B cell (primary cell): ENCODE measurements around the gene RPL10. TPM values are rescaled to one million over a fixed set of nuclear protein-coding genes. Genes with fewer than 3 reads are reported as not detected.

Source experiments
- ATAC-seq: fragments of 200-7000 bp; cut with Tn5 transposase; one replicate; pipeline ENCODE4 v1.10.0; 2021; ENCODE audit warnings: low read depth, mild to moderate bottlenecking, moderate number of reproducible peaks, moderate library complexity
- CTCF ChIA-PET: fragments of 350-600 bp; sonication (Branson Sonifier 250); formaldehyde crosslinking; loops from one replicate; lab custom pipeline; 2021; ENCODE audit warnings: antibody characterized with exemption, inconsistent platforms; lab: Charles Lee
- POLR2A ChIA-PET: fragments of 350-600 bp; sonication (Branson Sonifier 250); formaldehyde crosslinking; loops from one replicate; lab custom pipeline; 2021; ENCODE audit warnings: antibody characterized with exemption; lab: Charles Lee
- DNase-seq: peaks from one replicate; pipeline ENCODE4 v3.0.0; 2013
- H2AFZ ChIP-seq: 2 replicates; pipeline ENCODE4 v1.6.1; 2012; ENCODE audit warnings: mild to moderate bottlenecking, low read depth, low read length; ENCODE audit not compliant: insufficient read depth, poor library complexity, severe bottlenecking
- H3K27ac ChIP-seq, 2 donors: 1 replicate in 1 of 2; 2 replicates in 1 of 2; pipeline ENCODE4 v1.5.1; 2012 to 2013; ENCODE audit warnings: low read length in 2 of 2, mild to moderate bottlenecking in 2 of 2, moderate library complexity in 1 of 2
- H3K27me3 ChIP-seq, 4 experiments: fragments of 200-600 bp in 1 of 4; sonication (generic) in 1 of 4; replicated peaks in 1 of 4; 1 replicate in 2 of 4; 2 replicates in 2 of 4; pipeline versions ENCODE4 v1.6.1 to v1.7.0; 2013 to 2016; ENCODE audit warnings: low read length in 3 of 4, mild to moderate bottlenecking in 2 of 4, mixed read lengths in 1 of 4, moderate library complexity in 1 of 4; ENCODE audit not compliant: insufficient read depth in 4 of 4, control insufficient read depth in 3 of 4; ENCODE audit errors: control extremely low read depth in 1 of 4
- H3K36me3 ChIP-seq, 2 experiments: replicated peaks in 1 of 2; 1 replicate in 1 of 2; 2 replicates in 1 of 2; pipeline versions ENCODE4 v1.6.1 to v1.7.1; 2013; ENCODE audit warnings: low read length in 1 of 2; ENCODE audit not compliant: insufficient read depth in 2 of 2, control insufficient read depth in 1 of 2; ENCODE audit errors: control extremely low read depth in 1 of 2, extremely low read depth in 1 of 2
- H3K4me1 ChIP-seq, 2 donors: fragments of 200-600 bp in 1 of 2; sonication (generic) in 1 of 2; 1 replicate in 1 of 2; 2 replicates in 1 of 2; pipeline versions ENCODE4 v1.5.1 to v1.6.1; 2013 to 2017; ENCODE audit warnings: low read length in 2 of 2; ENCODE audit not compliant: control insufficient read depth in 2 of 2, insufficient read depth in 2 of 2
- H3K4me2 ChIP-seq: replicated peaks from 2 replicates; pipeline ENCODE3; 2012; ENCODE audit warnings: mild to moderate bottlenecking, low read depth, low read length; ENCODE audit not compliant: poor library complexity, severe bottlenecking
- H3K4me3 ChIP-seq, 5 experiments: fragments of 200-600 bp in 1 of 5; sonication (generic) in 1 of 5; 1 replicate in 3 of 5; 2 replicates in 2 of 5; pipeline versions ENCODE4 v1.5.1 to v1.7.0; 2011 to 2016; ENCODE audit warnings: low read length in 4 of 5, mild to moderate bottlenecking in 4 of 5, low read depth in 2 of 5, control low read depth in 1 of 5, moderate library complexity in 1 of 5; ENCODE audit not compliant: insufficient read depth in 1 of 5; ENCODE audit errors: control extremely low read depth in 1 of 5, extremely low read depth in 1 of 5
- H3K79me2 ChIP-seq: fragments of 200-600 bp; sonication (generic); one replicate; pipeline ENCODE4 v1.6.0; 2016; ENCODE audit warnings: low read length; ENCODE audit not compliant: control insufficient read depth, insufficient read depth
- H3K9ac ChIP-seq: fragments of 200-600 bp; sonication (generic); 2 replicates; pipeline ENCODE4 v1.6.1; 2017; ENCODE audit warnings: mild to moderate bottlenecking, low read length, moderate library complexity
- H3K9me3 ChIP-seq, 3 donors: one replicate each; pipeline versions ENCODE4 v1.6.1 to v1.7.1; 2013; ENCODE audit warnings: low read length in 2 of 3; ENCODE audit not compliant: control insufficient read depth in 2 of 3, insufficient read depth in 1 of 3; ENCODE audit errors: control extremely low read depth in 1 of 3
- H4K20me1 ChIP-seq: 2 replicates; pipeline ENCODE4 v1.6.0; 2012; ENCODE audit warnings: mild to moderate bottlenecking, low read length; ENCODE audit not compliant: insufficient read depth, control insufficient read depth, poor library complexity, severe bottlenecking
- H3K27ac Mint-ChIP-seq: one replicate; pipeline ENCODE4 v1.8.0; 2021; ENCODE audit warnings: mixed read lengths
- H3K27me3 Mint-ChIP-seq: one replicate; pipeline ENCODE4 v1.8.0; 2021; ENCODE audit warnings: mixed read lengths
- H3K4me1 Mint-ChIP-seq: one replicate; pipeline ENCODE4 v1.8.0; 2021; ENCODE audit warnings: mixed read lengths
- H3K4me3 Mint-ChIP-seq: one replicate; pipeline ENCODE4 v1.8.0; 2021; ENCODE audit warnings: mixed read lengths
- H3K9me3 Mint-ChIP-seq: one replicate; pipeline ENCODE4 v1.8.0; 2022; ENCODE audit warnings: mixed read lengths; ENCODE audit not compliant: insufficient read depth
- EZH2 ChIP-seq: IDR thresholded peaks from 2 replicates; pipeline ENCODE4 v1.6.1; 2012; ENCODE audit warnings: borderline replicate concordance, low read depth, mild to moderate bottlenecking, moderate library complexity, low read length; ENCODE audit not compliant: insufficient read depth, poor library complexity, severe bottlenecking
- WGBS: methylation state at CpG from one replicate; pipeline ENCODE4 v1.1.5; 2013; ENCODE audit warnings: missing lambda C conversion rate; ENCODE audit not compliant: insufficient coverage; 5-methylcytosine and 5-hydroxymethylcytosine counted together
- intact Hi-C: fragments of 100-400 bp; cut with micrococcal nuclease; formaldehyde crosslinking; loops from one replicate; pipeline ENCODE4 v1.10.0; 2022
- polyA plus RNA-seq: library from polyadenylated mRNA; depleted of rRNA; stranded (reverse); fragments of >200 nt; gene quantifications from 2 replicates; pipeline ENCODE4 v1.2.3, GENCODE V29; 2012
- total RNA-seq, 2 donors: library from RNA; stranded (reverse); fragments of 120-200 nt in 1 of 2; gene quantifications; 1 replicate in 1 of 2; 2 replicates in 1 of 2; pipeline versions ENCODE4 v1.2.3 to v1.2.4, GENCODE V29; 2013 to 2022
- TF ChIP-seq, protein P1 (sequence below): fragments of 200-600 bp; IDR thresholded peaks from one replicate; pipeline ENCODE4 v1.8.0; 2022; ENCODE audit warnings: antibody characterized with exemption, mild to moderate bottlenecking

RPL10 gene
- total and polyA plus RNA-seq, 2 donors (not counting 1 experiment from before 2014, with no cell fraction given): 4,073 to 16,482 TPM

DNA sequence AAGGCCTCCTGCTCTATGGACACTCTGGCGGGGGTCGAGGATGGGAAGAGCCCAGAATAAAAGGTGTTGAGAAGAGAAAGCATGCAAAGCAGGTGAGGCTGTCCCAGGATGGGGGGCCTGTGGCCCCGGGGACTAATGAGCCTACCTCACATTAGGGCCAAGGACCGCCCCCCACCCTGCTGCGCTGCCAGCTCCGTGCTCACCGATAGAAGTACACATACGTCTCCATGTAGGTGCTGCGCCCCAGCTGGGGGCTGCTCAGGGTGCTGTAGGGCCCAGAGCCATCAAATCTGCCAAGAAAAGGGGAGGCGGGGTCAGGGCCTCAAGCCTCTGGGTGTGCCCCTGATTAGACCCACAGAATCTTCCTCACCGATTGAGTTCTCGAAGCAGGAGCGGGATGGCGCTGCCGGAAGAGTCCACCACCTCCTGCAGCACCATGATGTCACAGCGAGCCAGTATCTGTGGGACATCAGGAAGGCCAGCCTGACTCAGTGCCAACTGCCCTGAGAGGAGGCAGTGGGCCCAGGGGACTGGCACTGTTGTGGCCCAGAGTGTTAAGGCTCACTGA lies 6.5 kb downstream of the RPL10 start:
- no peak overlapping the region for H3K4me2 ChIP-seq
- no peak overlapping the region for H3K4me3 Mint-ChIP-seq
- H3K27ac Mint-ChIP-seq: no peak overlapping the region
- H3K9me3 Mint-ChIP-seq: no peaks in the 10 kb centered on the region
- H2AFZ ChIP-seq: no peak overlapping the region
- peaks cover 9 to 19% of the 10 kb centered on the region in 2 donors for H3K4me1 ChIP-seq
- DNase-seq (no peak), ATAC-seq (no peak)
- no peaks in the 10 kb centered on the region for H3K9me3 ChIP-seq
- no peak overlapping the region for H3K27ac ChIP-seq
- no peak overlapping the region for H3K9ac ChIP-seq
- ChIA-PET POLR2A (no interaction called here), CTCF (no interaction called here)
- peaks cover 17% of the 10 kb centered on the region for H4K20me1 ChIP-seq
- intact Hi-C loops: no loop called here
- no peak overlapping the region for H3K4me3 ChIP-seq
- H3K27me3 Mint-ChIP-seq: no peaks in the 10 kb centered on the region
- no peaks in the 10 kb centered on the region for H3K79me2 ChIP-seq
- no peaks in the 10 kb centered on the region for H3K27me3 ChIP-seq
- H3K36me3 ChIP-seq: peaks cover 0 to 16% of the 10 kb centered on the region in 2 experiments
- H3K4me1 Mint-ChIP-seq: peaks cover 19% of the 10 kb centered on the region
- WGBS: 96% methylated on average over 11 of the region's 16 CpGs
- TF ChIP-seq, protein P1, sequence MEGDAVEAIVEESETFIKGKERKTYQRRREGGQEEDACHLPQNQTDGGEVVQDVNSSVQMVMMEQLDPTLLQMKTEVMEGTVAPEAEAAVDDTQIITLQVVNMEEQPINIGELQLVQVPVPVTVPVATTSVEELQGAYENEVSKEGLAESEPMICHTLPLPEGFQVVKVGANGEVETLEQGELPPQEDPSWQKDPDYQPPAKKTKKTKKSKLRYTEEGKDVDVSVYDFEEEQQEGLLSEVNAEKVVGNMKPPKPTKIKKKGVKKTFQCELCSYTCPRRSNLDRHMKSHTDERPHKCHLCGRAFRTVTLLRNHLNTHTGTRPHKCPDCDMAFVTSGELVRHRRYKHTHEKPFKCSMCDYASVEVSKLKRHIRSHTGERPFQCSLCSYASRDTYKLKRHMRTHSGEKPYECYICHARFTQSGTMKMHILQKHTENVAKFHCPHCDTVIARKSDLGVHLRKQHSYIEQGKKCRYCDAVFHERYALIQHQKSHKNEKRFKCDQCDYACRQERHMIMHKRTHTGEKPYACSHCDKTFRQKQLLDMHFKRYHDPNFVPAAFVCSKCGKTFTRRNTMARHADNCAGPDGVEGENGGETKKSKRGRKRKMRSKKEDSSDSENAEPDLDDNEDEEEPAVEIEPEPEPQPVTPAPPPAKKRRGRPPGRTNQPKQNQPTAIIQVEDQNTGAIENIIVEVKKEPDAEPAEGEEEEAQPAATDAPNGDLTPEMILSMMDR: no peak
- no peak for TF ChIP-seq EZH2

GRCh38 chrX:154408659-154409221 lies 10.6 kb downstream of the RPL10 start:
- H3K27ac Mint-ChIP-seq: peak overlapping the region; percentile 88
- peak overlapping the region; percentile 60 for H2AFZ ChIP-seq
- H3K4me3 ChIP-seq: peak overlapping the region; percentile 28 to 45 (median 36)
- H3K79me2 ChIP-seq: no peaks in the 10 kb centered on the region
- ATAC-seq: peak; percentile 3
- H3K27me3 ChIP-seq: no peaks in the 10 kb centered on the region
- H3K9me3 Mint-ChIP-seq: no peaks in the 10 kb centered on the region
- CTCF ChIA-PET: interaction anchor here (0.6 to 2.4 kb wide), 3 partner anchors 9 to 604 kb away, joined by 3 to 7 read pairs (median 3); partner anchors contain the start of gene RPL10
- POLR2A ChIA-PET: interaction anchor here (0.8 to 4.5 kb wide), 3 partner anchors 10 to 139 kb away, joined by 3 to 31 read pairs (median 3); partner anchors contain the start of genes IKBKG and RPL10
- intact Hi-C loops: no loop called here
- H3K27me3 Mint-ChIP-seq: no peaks in the 10 kb centered on the region
- H3K4me1 ChIP-seq: peaks cover 8 to 38% of the 10 kb centered on the region in 2 donors
- H3K27ac ChIP-seq: peak overlapping the region; percentile 69
- no peaks in the 10 kb centered on the region for H3K9me3 ChIP-seq
- peak overlapping the region; percentile 77 for H3K4me2 ChIP-seq
- no peak for TF ChIP-seq EZH2
- TF ChIP-seq, protein P1: no peak
- H4K20me1 ChIP-seq: no peaks in the 10 kb centered on the region
- DNase-seq: no peak
- WGBS: 40% methylated on average over 2 of the region's 10 CpGs
- peaks cover 0 to under 1% of the 10 kb centered on the region in 2 experiments for H3K36me3 ChIP-seq
- H3K4me1 Mint-ChIP-seq: peaks cover 31% of the 10 kb centered on the region
- peak overlapping the region; percentile 79 for H3K4me3 Mint-ChIP-seq
- peak overlapping the region; percentile 37 for H3K9ac ChIP-seq
